Measurements from ENCODE around the gene PYROXD2. TPM values are rescaled to one million over a fixed set of nuclear protein-coding genes. Genes with fewer than 3 reads are reported as not detected.

PYROXD2 gene
- total and polyA plus RNA-seq, 2 of the 13 experiments (the other 11 are each of a cell fraction or from before 2014, with no cell fraction given) = 2.0 to 6.2 TPM

DNA sequence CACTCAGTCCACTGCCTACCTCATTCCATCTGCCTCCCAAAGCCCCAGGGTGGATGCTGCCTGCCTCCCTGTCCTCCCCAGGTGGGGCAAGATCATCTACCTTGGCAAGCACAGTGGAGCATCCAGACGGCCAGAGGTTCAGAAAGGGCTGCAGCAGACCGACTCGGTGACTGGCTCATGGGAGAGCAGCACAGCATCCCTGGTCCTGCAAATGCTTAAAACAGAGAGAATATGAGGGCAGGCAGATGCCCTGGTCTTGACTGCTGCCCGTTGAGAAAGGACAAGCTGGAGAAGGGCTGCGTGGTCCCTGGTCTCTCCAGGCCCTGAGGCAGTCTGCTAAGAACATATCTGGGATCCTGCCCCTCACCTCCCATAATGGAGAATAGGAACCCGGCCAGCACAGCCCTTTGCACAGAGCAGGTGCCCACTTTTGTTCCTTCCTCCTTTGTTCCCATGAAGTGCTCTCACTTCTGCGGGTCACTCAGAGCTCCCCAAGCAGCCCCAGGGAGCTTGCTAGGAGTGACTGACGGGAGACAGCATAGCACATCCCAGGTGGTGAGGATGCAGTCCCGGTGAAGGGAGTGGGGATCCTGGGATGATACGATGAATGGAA lies 30.3 kb upstream of the PYROXD2 start (continued):
- no peak for TF ChIP-seq ZNF281 (CRISPR knock-in tag; IDR thresholded peaks at IDR 0.05; ENCODE audit: borderline replicate concordance)

GRCh38 chr10:98444314-98445006 lies 29.5 kb upstream of the PYROXD2 start:
- no peak for DNase-seq (ENCODE audit: low spot score)
- no peak for FAIRE-seq
- 96% methylated on average over 9 of the region's 9 CpGs for WGBS (ENCODE audit: low lambda C conversion rate)
- no peak for TF ChIP-seq MAFK (conservative IDR thresholded peaks at IDR 0.05 in 1 of 2, IDR thresholded peaks at IDR 0.05 in 1 of 2; ENCODE audit: low read length in 2 of 2)
- TF ChIP-seq, protein P1, sequence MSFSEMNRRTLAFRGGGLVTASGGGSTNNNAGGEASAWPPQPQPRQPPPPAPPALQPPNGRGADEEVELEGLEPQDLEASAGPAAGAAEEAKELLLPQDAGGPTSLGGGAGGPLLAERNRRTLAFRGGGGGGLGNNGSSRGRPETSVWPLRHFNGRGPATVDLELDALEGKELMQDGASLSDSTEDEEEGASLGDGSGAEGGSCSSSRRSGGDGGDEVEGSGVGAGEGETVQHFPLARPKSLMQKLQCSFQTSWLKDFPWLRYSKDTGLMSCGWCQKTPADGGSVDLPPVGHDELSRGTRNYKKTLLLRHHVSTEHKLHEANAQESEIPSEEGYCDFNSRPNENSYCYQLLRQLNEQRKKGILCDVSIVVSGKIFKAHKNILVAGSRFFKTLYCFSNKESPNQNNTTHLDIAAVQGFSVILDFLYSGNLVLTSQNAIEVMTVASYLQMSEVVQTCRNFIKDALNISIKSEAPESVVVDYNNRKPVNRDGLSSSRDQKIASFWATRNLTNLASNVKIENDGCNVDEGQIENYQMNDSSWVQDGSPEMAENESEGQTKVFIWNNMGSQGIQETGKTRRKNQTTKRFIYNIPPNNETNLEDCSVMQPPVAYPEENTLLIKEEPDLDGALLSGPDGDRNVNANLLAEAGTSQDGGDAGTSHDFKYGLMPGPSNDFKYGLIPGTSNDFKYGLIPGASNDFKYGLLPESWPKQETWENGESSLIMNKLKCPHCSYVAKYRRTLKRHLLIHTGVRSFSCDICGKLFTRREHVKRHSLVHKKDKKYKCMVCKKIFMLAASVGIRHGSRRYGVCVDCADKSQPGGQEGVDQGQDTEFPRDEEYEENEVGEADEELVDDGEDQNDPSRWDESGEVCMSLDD (CRISPR knock-in tag; IDR thresholded peaks at IDR 0.05; ENCODE audit: borderline replicate concordance) = no peak
- TF ChIP-seq ZNF605 (CRISPR knock-in tag; IDR thresholded peaks at IDR 0.05) = no peak
- TF ChIP-seq AKAP8 (CRISPR knock-in tag; IDR thresholded peaks at IDR 0.05) = no peak
- TF ChIP-seq MBNL3 (CRISPR knock-in tag; conservative IDR thresholded peaks at IDR 0.05) = no peak
- TF ChIP-seq PAX8 (CRISPR knock-in tag; IDR thresholded peaks at IDR 0.05; ENCODE audit: borderline replicate concordance) = no peak
- no peak for TF ChIP-seq HHEX (CRISPR knock-in tag; IDR thresholded peaks at IDR 0.05)
- no peak for TF ChIP-seq CC2D1A (CRISPR knock-in tag; IDR thresholded peaks at IDR 0.05)
- TF ChIP-seq MAFF (IDR thresholded peaks at IDR 0.05; ENCODE audit: low read depth, low read length) = no peak
- no peak for TF ChIP-seq RARG (CRISPR knock-in tag; IDR thresholded peaks at IDR 0.05; ENCODE audit: low read depth)
- TF ChIP-seq GFI1 (CRISPR knock-in tag; IDR thresholded peaks at IDR 0.05; ENCODE audit: borderline replicate concordance) = no peak
- TF ChIP-seq PHF8 (CRISPR knock-in tag; IDR thresholded peaks at IDR 0.05) = no peak
- no peak for TF ChIP-seq DNMT3B (CRISPR knock-in tag; conservative IDR thresholded peaks at IDR 0.05)
- Histone ChIP-seq H3K36me3 (replicated peaks in 1 of 2; ENCODE audit: control insufficient read depth in 1 of 2, insufficient read depth in 2 of 2, low read length in 2 of 2) (peaks cover 3 to 42% of the 10 kb centered on the region in 2 experiments), H3K27ac (ENCODE audit: extremely low read length, insufficient read depth, low read length) (no peak overlapping the region), H3K79me2 (ENCODE audit: insufficient read depth, low read length) (peaks cover 3% of the 10 kb centered on the region), H3K9me3 (ENCODE audit: low read length) (no peaks in the 10 kb centered on the region), H3K4me2 (ENCODE audit: low read depth, low read length) (no peak overlapping the region), H3K27me3 (ENCODE audit: control insufficient read depth in 1 of 2, insufficient read depth in 2 of 2, low read length in 2 of 2) (no peaks in the 10 kb centered on the region), H2AFZ (ENCODE audit: low read length) (no peak overlapping the region), H3K4me3 (replicated peaks in 1 of 3; ENCODE audit: insufficient read depth in 1 of 3, low read depth in 2 of 3, low read length in 3 of 3) (no peak overlapping the region), H3K4me1 (ENCODE audit: insufficient read depth, low read length) (peaks cover 17% of the 10 kb centered on the region; the same call in 1 of the 2 replicates), H3K9ac (ENCODE audit: insufficient read depth, low read depth, low read length) (no peak overlapping the region), H4K20me1 (ENCODE audit: insufficient read depth, low read length) (no peaks in the 10 kb centered on the region)
- POLR2A ChIA-PET = interaction anchor here (1.1 kb wide), 1 partner anchor 10 kb away, joined by 4 read pairs; no protein-coding TSS in a partner anchor
- intact Hi-C loops (cut with micrococcal nuclease; ENCODE audit: unreplicated experiment) (no loop called here), in situ Hi-C loops (cut with HindIII; ENCODE audit: extremely low pct_ligation_motif_present, low pct_unique_long_range_greater_than_20kb) (no loop called here)
- TSS peak; percentile 33 for BruUV-seq (replicated peaks)
- ATAC-seq = no peak
- CTCF ChIA-PET (ENCODE audit: low intra/inter-chr PET ratio, low total read pairs) = no interaction called here
